HG02943 (cell line): ENCODE measurements around the gene TTC16.
"Not testable (repeated sequence)": the region's sequence is repeated elsewhere in the genome, so short reads cannot be mapped to it uniquely, and the experiment has no call there.

Source experiments
- ATAC-seq: cut with Tn5 transposase; IDR thresholded peaks from one replicate; pipeline ENCODE4 v1.9.1; 2021; ENCODE audit warnings: mild to moderate bottlenecking, low read depth, moderate library complexity; ENCODE audit not compliant: unreplicated experiment

Gene TTC16

DNA sequence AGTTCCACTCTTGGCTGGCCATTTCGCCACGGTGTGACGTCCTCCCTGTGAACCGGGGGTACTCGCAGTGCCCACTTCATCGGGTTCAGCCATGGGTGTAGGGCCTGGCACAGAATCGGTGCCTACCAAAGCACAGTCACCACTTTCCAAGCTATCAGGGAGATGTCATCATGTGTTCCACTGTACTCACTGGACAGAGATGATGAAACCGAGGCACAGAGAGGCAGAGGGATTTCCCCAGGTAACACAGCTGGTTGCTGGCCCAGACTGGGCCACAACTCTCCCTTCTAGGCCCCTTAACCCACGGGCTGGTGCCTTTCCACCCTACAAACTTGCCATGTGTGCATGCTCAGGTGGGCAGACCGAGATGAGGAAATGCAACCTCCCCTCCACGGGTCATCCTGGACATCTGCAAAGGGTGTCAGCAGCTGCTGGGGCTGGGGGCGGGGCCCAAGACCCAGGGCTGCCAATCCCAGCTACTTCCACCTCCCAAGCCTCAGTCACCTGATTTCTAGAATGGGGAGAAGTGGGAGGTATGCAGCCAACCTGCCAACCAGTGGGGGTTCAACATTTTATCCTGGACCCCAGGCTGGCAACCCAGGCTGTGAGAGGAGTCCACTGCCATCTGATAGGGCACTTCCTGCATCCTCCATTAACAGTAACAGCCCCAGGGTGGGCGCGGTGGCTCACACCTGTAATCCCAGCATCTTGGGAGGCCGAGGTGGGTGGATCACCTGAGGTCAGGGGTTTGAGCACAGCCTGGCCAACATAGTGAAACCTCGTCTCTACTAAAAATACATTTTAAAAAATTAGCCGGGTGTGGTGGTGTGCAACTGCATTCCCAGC lies 63.5 kb downstream of the TTC16 start:
- peak; percentile 33 for ATAC-seq

DNA sequence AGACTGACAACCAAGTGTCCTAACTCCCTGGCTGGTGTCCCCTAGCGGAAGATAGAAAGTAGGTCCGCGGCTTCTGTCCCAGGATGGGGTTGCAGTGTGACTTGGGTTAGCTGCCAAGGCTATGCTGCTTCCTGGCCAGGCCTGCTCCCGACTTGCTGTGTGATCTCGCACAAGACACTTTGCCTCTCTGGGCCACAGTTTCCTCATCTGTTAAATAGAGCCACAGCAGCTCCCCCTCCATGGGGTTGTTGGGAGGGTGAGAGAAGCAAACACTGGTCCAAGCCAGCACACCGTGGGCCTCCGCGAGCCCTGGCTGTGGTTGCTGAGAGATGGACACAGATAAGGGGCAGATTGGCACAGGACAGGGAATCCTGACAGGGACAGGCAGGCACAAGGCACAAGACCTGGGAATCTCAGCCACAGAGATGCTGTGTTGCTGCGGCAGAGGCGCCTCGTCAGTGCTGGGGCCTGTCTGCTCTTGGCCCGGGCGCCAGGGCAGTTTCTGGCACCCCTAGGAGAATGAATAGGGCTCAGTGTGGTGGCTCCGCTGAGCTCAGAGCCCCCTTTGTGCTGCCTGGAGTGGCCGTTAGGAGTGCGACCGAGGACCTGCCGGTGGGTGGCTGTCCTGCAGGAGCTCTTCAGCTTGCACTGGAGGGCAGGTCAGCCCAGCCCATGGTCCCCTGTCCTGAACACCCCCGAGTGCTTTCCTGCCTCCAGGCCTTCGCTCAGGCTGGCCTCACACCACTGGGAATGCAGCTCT lies 64.4 kb downstream of the TTC16 start:
- no peak for ATAC-seq

DNA sequence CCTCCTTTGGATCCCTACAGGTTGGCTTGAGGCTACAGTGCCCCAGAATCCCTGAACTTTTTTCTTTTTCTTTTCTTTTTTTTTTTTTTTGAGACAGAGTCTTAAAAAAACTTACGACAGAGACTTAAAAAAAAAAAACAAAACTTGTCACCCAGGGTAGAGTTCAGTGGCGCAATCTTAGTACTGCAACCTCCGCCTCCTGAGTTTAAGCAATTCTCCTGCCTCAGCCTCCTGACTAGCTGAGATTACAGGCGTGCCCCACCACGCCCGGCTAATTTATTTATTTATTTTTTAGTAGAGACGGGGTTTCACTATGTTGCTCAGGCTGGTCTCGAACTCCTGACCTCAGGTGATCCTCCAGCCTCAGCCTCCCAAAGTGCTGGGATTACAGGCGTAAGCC lies 65.0 kb downstream of the TTC16 start:
- ATAC-seq = not testable (repeated sequence)
